Activated CD4-positive, alpha-beta T cell treated with anti-CD3 and anti-CD28 coated beads for 24 hours (primary cell): ENCODE data around the gene MCTP1.
"Not testable (repeated sequence)": the region's sequence is repeated elsewhere in the genome, so short reads cannot be mapped to it uniquely, and the experiment has no call there.

ENCODE experiments used
- DNase-seq, 2 donors: peaks; one replicate each; pipeline ENCODE4 v3.0.0-alpha.2; 2020; ENCODE audit warnings: low read depth in 2 of 2

Gene MCTP1

DNA sequence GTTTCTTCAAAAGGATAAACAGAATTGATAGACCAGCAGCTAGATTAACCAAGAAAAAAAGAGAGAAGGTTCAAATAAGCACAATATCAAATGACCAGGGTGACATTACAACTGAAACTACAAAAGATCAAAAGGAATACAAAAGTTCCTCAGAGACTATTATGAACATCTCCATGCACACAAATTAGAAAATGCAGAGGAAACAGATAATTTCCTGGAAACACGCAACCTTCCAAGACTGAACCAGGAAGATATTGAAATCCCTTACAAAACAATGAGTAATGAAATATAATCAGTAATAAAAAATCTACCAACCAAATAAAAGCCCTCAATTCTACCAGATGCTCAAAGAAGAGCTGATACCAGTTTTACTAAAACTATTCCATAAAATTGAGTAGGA is 252.1 kb downstream of the MCTP1 start:
- no peak for DNase-seq

DNA sequence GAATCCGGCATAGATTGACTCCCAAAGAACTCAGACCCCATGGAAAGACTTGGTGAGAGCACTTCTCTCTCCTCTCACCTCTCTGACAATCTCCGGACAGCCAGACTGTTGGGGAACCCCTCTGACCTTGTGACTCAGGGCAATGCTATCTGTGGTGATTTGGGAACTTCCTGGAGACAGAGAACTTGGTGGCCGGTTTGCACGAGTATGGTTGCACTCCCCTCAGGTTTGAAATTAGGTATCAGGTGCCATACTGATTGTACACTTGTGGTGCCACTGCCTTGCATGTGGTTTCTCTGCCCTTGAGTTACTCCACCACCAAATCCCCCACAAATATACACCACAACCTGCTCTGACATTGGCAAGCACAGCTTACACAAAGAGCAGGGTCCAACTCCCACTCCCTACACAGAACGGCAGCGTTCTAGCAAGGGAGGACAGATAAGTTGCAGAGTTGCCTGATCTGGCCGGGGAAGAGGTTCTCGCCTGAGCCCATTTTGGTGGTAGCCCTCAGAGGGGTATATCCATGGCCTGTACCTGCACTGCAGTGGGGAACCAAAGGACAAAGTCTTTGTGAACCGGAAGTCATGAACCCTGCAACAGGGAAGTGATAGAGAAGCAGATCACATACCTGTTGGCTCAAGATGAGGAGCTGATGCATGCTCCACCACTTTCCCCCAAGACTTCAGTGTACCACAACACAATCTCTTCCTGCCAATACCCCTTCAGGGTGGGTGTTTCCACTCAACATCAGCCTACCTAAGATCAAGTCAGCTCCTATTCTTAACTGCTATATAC is 255.1 kb downstream of the MCTP1 start:
- DNase-seq: no peak

DNA sequence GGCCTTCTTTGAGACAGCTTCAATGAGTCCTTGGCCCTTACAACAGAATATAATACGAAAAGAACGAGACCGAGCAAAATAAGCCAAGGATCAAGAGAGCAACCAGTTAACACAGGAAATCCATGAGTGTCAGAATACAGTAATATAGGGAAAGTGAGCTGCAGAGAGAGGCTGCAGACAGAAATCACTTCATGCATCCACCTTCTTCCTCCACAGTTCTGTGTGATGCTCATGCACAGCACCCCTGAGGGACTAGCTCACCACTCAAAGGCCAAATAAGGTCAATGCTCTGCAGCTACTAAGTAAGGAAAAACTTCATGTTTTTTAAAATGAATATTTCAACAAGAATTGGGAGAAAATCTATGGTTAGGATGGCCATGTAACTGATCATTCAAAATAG is 257.1 kb downstream of the MCTP1 start:
- no peak for DNase-seq

DNA sequence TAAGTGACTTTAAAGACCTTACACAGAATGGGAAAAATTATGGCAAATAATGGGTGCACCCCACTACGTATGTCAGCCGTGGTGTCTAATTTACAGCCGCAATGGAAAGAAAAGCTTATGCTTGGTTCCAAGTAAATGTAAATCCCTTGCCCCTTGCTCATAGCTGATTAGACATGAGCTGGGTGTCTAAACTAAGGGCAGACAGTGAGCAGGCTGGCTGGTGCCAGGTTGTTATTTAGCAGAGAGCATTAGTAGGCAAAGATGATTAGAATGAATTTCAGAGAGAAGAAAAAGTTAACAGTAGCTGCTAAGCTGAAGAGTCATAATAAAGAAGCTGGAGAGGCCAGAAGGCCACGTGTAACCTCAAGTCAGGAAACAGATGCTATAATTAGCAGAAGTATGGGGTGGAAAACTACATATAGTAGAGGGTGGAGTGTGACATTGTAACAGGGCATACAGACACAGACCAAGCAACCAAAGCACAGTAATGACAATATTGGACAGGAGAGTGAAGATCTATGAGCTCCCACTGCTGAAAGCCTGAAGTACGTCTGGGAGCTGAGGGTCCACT is 257.7 kb downstream of the MCTP1 start:
- no peak for DNase-seq

DNA sequence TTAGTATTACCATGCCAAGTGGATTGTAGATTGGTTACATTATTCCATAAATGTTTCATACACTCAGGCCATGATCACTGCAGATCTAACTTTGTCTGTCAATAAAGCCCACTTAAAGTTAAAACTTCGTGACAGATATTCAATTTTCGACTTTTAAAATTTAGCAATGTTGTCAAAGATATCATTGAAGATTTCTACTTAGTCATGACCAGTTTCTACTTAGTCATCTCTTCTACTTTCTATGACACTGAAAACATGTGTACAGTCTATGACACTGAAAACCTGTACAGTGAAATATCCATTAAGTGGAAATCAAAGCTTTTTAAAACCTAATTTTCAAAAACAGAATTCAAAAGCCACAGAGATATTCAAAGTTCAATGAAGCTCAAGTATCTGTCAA is 258.2 kb downstream of the MCTP1 start:
- DNase-seq: no peak

- DNase-seq: no peak
These were observed 261.8 kb downstream of the MCTP1 start for GRCh38 chr5:95022967-95023695.

DNA sequence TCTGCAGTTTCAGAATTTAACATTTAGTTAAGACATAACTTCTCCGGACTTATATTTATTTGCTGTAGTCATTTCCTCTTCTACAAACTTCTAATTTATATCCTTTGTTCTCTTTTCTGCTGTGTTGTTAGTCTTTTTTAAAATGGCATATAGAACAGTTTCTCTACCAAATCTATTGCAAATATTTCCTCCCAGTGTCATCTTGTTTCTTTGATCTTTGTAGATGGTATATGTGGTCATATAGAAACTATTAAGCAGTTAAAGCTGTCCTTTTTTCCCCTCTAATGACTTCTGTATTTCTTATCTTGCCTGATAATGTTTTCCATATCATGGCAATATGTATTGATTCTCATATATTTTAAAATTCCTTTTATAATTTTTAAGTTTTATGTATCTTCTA is 264.5 kb downstream of the MCTP1 start:
- DNase-seq: no peak

- no peak for DNase-seq
These were observed 265.9 kb downstream of the MCTP1 start for GRCh38 chr5:95018946-95019345.

- no peak for DNase-seq
These were observed 266.4 kb downstream of the MCTP1 start for GRCh38 chr5:95018511-95018910.

GRCh38 chr5:95009812-95010211 is 275.1 kb downstream of the MCTP1 start:
- DNase-seq: no peak

- no peak for DNase-seq
These were observed 276.8 kb downstream of the MCTP1 start for GRCh38 chr5:95007921-95008597.

DNA sequence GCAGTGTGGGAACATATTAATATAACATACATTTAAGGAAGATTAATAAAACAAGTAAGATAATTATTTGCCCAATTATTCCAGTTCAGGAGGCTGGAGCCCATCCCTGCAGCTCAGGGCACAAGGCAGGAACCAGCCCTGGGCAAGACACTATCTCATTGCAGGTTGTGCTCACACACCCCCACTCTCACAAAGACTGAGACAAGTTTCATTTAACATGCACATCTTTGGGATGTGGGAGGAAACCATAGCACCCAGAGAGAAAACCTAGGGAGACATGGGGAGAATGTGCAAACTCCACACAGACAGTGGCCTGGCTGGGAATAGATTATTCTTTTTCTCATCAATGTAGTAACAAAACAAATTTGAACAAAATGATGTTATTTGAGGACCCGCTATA is 279.1 kb downstream of the MCTP1 start:
- DNase-seq: no peak

DNA sequence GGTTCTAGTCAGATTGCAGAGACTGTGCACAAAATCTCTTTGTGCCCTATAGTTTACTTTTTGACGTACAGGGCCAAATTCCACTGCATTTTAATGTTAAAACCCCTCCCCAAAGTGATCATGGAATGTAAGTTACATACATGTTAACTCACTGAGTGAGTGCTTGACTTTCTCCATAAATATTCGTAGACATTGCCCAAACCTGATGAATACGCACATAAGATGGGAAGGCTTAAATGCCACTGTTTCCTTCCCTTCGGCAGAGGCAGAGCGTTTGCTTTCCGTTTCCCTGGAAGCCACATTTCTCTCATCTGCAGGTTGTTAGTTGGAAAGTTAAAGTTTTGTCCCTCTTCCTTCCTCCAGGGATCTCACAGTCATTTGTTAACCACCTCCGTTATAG is 286.2 kb downstream of the MCTP1 start:
- DNase-seq: no peak

DNA sequence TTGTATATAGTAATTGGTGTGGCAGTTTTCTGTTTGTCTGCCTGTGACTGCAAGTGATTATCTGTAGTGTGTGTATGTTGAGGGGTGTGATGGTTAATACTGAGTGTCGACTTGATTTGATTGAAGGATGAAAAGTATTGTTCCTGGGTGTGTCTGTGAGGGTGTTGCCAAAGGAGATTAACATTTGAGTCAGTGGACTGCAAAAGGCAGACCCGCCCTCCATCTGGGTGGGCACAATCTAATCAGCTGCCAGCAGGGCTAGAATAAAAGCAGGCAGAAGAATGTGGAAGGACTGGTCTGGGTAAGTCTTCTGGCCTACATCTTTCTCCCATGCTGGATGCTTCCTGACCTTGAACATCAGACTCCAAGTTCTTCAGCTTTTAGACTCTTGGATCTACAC is 290.4 kb downstream of the MCTP1 start:
- not testable (repeated sequence) for DNase-seq

GRCh38 chr5:94993491-94993890 is 291.4 kb downstream of the MCTP1 start:
- DNase-seq: no peak

DNA sequence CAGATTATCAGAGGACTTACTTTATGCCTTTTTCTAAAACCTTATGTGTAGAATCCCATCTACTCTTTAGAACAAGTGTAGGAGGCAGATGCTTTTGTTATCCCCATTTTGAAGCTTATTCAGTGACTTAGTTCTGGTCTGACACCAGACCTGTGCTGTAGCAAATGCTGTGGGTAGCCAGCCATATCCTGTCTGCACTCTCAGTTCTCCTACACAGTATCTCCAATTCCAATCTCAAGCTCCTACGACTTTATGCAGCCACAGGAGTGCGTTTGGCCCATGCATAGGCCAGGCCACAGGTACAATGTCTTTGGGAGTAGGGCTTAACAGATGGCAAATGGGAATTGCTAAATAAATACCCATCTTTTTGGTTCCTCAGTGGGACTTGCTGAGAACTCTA is 292.6 kb downstream of the MCTP1 start:
- no peak for DNase-seq

- no peak for DNase-seq
These were observed 300.9 kb downstream of the MCTP1 start for GRCh38 chr5:94983861-94984535.

DNA sequence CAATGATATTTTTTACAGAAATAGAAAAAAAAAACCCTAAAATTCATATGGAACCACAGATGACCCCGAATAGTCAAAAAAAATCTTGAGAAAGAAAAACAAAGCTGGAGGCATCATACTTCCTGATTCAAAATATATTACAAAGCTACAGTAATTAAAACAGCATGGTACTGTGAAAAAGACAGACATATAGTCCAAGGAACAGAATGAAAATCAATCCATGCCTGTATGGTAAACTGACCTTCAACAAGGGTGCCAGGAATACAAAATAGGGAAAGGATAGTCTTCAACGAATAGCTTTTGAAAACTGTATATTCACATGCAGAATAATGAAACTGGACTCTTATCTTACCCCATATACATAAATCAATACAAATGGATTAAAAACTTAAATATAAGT is 307.5 kb downstream of the MCTP1 start:
- DNase-seq: no peak

GRCh38 chr5:94976853-94977252 is 308.0 kb downstream of the MCTP1 start:
- no peak for DNase-seq

DNA sequence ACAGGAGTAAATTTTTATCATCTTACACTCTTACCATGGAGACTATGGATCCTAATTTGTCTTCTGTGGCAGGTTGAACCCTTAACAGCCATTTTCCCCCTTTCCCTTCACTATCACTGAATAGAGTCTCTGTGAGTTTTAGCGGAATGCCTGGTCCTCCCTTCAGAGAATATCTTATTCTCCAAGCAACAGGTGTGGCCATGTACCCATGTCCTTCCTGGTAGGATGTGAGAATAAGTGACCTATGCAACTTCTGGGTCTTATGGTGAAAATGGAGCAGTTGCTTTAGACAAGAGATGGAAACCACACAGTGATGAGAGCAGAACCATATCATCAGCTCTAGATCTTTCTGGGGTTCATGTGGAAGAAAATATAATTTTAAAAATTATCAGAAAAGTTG is 312.6 kb downstream of the MCTP1 start:
- DNase-seq: no peak

DNA sequence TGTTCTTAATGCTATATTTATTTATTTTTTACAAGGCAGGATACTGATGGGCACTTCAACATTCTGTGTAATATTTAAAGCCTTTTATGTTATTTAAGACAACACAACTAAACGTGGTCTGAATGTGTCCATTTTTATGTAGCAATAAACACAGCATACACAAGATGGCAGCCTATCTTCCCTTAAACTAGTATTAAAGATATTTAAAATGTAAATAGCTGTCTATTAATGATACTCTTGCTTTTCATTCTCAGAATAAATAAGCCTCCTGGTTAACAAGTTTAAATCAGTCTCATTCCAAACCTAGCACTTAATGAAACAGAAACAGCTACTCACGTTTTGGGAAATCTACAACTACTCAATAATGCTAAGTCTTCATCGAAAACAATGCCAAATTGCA is 315.7 kb downstream of the MCTP1 start:
- DNase-seq: no peak
